ENCODE data around the gene CIB2.

The CIB2 gene

DNA sequence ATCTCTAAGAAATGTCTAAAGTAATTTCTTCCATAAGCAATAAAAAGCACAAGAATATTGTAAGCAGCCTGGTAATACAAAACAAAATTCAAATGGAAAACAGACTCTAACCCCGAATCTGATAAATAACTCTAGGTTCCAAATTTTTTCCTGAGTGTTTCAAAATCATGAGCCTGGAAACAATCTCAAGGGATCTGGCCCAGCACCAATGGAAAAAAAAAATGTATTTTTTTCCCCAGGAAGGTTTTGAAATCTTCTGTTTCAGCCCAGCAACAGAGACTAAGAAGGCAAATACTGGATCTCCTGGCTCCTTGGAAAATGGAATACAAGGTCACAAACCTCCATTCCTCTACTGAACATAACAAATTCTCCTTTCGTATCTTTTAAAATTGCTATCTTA lies 66.7 kb downstream of the CIB2 start:
- DNase-seq, result no peak

DNA sequence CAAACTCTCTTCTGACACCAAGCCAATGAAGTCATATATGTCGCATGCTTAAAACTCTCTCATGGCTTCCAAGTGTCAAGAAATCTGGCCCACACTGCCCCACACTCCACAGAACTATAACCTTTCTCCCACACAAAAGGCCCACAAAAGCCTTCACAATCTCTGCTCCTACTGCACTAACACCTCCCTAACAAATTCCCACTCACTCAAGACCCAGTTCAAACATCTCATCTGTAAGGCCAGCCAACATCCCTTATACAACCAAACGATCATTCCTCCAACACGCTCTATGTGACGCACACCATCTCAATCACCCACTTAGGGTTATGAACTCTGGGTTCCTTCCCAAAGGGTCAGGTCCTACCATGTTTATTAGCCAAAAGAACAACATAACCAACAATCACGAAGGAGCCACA lies 67.3 kb downstream of the CIB2 start:
- no peak for DNase-seq

GRCh38 chr15:78063217-78063616 lies 68.0 kb downstream of the CIB2 start:
- no peak for DNase-seq

DNA sequence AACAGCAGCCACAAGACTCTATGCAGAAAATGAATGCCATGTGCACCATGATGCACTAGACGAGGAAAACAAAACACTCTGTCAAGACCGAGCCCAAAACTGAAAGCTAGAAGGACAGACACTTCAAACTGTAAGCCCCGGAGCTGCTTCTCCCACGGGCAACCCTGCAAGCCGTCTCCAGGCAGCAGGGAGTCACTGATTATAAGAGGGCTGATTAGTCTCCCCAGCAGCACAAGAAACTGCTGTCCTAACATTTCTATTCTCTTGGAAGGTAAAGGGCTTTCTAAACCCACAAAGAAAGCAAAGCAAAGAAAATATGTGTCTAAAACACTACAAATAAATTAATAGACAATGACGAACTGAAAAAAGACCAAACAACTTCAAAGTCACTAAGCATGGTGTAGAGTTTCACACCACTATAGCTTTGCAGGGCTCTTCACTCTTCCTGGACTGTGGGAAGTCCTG lies 69.2 kb downstream of the CIB2 start:
- DNase-seq, result peak; percentile 59

DNA sequence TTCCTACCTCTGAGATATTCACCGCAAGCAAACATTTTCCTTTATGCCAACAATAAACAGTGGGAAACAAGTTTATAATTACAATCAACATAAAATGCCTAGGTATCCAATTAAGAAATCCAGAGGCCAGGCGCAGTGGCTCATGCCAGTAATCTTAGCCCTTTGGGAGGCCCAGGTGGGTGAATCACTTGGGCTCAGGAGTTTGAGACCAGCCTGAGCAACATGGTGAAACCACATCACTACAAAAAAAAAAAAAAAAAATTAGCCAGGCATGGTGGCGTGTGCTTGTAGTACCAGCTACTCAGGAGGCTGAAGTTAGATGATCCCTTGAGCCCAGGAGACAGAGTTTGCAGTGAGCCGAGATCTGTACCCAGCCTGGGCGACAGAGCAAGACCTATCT lies 71.0 kb downstream of the CIB2 start:
- DNase-seq, result no peak

DNA sequence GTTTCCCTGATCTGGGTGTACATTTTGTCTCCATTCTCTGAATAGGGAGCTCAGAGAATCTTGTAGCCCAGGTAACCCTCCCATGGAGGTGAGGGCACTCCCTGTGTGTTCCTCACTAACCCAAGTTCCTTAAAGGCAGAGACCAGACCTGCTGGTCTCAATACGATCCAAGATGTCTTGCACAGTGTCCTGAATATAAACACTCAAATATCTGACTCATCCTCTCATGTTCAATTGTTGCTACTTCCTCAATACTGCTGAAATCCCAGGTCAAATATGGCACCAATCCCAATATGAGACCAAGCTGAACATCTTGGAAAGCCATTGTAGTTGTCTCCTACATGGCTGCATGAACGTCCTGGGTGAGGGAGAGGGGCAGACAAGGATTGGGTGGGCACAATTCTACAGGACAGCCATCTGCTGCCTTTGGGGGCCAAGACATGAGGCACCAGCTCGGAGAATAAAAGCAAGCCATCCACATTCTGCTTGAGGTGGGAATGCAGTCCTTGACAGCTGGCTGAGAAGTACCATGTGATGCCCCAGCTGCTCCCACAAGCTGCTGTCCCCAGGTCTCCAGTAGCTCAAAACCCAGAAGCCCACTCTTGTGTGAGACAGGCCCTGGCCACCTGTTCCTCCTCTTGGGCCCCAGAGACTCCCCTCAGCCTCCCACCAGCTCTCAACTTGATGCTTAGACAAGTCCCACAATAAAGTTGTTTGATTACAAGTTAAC lies 72.0 kb downstream of the CIB2 start:
- DNase-seq, result no peak

DNA sequence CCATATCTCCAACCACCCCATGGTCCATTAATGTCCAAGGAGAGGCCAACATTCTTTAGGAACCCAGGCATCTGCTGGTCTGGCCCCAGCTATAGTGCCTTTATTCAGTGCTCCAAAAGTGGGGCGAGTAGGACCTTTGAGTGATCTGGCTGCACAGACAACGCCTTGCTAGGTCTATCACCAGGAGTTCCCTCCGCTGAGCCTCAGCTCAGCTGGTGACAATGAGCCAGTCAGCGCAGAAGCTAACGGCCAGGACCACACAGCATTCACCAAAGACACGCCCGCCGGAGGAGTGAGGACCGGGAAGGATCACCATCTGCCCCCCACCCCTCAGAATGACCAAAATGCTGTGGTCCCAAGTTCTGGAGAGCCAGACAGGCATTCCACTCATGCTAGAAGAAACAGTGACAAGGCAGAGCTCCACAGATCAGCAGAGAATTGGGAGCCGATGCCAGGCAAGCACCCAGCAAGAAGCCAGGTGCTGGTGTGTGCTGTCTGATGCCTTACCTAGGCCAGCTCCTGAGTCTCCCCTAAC lies 72.8 kb downstream of the CIB2 start:
- DNase-seq, result no peak

DNA sequence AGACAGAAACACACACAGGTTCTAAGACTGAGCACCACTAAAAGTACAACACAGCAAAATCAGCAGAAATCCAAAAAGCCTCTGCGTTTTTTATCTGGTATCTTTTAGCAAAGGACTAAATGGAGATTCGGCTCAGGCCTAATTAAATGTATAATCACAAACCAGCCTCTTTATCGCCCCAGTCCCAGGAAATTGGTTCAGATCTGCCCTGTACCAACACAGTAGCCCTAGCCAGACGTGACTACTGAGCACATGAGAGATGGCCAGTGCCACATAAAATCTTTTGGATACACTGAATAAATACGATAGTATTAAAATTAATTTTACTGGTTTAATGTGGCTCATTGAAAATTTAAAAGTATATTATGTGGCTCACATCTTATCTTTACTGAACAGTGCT lies 73.4 kb downstream of the CIB2 start:
- no peak for DNase-seq

- DNase-seq, result no peak
These were observed 74.5 kb downstream of the CIB2 start for GRCh38 chr15:78056714-78057269.

DNA sequence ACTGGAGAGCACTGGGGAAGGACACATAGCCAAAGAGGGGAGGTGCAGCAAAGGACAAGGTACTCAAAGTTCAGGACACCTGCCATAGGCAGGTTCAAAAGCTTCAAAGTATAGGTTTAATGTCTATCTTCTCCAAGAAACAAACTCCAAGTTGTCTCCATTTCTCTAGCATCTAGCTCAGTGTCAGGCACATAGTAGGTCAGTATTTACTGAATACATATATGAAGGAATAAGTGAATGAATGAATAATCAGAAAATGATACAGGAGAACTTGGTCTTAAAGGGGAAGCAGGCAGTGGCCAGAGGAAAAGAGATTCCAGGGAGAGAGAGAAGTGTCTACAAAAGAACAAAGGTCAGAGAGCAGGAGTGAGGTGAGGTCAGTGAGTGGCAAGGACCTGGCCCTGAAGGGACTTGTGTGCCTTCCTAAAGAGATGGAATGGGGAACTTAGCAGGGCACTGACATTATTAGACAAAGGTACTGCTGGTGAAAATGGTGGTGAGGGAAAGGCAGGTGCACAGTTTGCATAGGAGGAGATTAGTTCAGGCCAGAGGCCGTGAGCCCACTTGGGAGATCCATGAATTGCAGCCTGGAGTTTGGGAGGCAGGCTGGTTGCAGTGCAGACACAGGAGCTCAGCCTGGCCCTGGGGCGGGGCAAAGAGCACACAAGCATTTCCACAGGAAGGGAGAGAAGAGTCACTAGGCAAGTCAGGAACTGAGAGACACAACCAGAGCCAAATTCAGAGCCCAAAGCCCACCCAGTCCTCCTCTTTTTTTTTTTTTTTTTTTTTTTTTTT lies 75.1 kb downstream of the CIB2 start:
- DNase-seq, result no peak

DNA sequence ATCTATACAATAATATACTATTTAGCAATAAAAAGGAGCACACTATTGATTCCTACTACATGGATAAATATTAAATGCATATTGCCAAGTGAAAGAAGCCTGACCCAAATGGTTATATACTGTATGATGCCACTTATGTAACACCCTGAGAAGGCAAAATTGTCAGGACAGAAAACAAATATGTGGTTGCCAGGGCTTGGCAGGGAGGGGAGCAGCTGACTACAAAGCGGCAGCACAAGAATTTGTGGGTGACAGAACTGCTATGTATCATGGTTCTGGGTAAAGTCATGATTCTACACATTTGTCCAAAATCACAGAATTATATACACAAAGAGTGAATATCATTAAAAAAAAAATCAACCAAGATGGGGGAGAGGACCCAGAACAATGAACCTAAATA lies 76.3 kb downstream of the CIB2 start:
- peak; percentile 70 for DNase-seq

All from CD4-positive, alpha-beta T cell treated with Interleukin-12 subunit alpha and Interleukin-12 subunit beta, for 1 hour (primary cell).